GM12878 (cell line): ENCODE results near the gene IGFBP2. TPM values are rescaled to one million over a fixed set of nuclear protein-coding genes. Genes with fewer than 3 reads are reported as not detected.

Source experiments
- BCL3 ChIP-seq: IDR thresholded peaks from 2 replicates; pipeline ENCODE4 v1.6.1; 2011; ENCODE audit warnings: borderline replicate concordance, low read depth, mild to moderate bottlenecking, moderate library complexity, low read length; ENCODE audit not compliant: insufficient read depth, poor library complexity, severe bottlenecking
- BHLHE40 ChIP-seq, 2 experiments: fragments of 450-650 bp in 1 of 2; IDR thresholded peaks; 2 replicates each; pipeline ENCODE4 v1.6.1; 2011 to 2017; ENCODE audit warnings: low read depth in 2 of 2, borderline replicate concordance in 1 of 2, improper control_type of control experiment in 1 of 2, low read length in 1 of 2, mild to moderate bottlenecking in 1 of 2
- BMI1 ChIP-seq: fragments of 450-650 bp; IDR thresholded peaks from 2 replicates; pipeline ENCODE4 v1.6.1; 2016; ENCODE audit warnings: mild to moderate bottlenecking, moderate library complexity, borderline replicate concordance
- HDGF ChIP-seq: fragments of 450-650 bp; IDR thresholded peaks from 2 replicates; pipeline ENCODE4 v1.6.1; 2016; ENCODE audit warnings: antibody characterized with exemption
- MEF2B ChIP-seq: fragments of 450-650 bp; IDR thresholded peaks from 2 replicates; pipeline ENCODE4 v1.6.1; 2018; ENCODE audit warnings: mild to moderate bottlenecking, moderate library complexity; ENCODE audit not compliant: partially characterized antibody, poor library complexity, severe bottlenecking
- MLLT1 ChIP-seq: fragments of 450-650 bp; IDR thresholded peaks from 2 replicates; pipeline ENCODE4 v1.6.1; 2016; ENCODE audit warnings: mild to moderate bottlenecking
- PKNOX1 ChIP-seq: fragments of 450-650 bp; IDR thresholded peaks from 2 replicates; pipeline ENCODE4 v1.6.1; 2016; ENCODE audit warnings: mild to moderate bottlenecking
- PRDM15 ChIP-seq: fragments of 450-650 bp; formaldehyde crosslinking; IDR thresholded peaks from 2 replicates; pipeline ENCODE4 v1.4.0; 2020; ENCODE audit warnings: mild to moderate bottlenecking, moderate library complexity
- RAD21 ChIP-seq: IDR thresholded peaks from 2 replicates; pipeline ENCODE4 v1.6.1; 2011; ENCODE audit warnings: mild to moderate bottlenecking, low read depth, low read length, moderate library complexity; ENCODE audit not compliant: insufficient read depth
- RAD51 ChIP-seq: fragments of 450-650 bp; IDR thresholded peaks from 2 replicates; pipeline ENCODE4 v1.6.1; 2016; ENCODE audit warnings: moderate library complexity, mild to moderate bottlenecking, inconsistent platforms
- RELB ChIP-seq: fragments of 450-650 bp; IDR thresholded peaks from 2 replicates; pipeline ENCODE4 v1.6.1; 2017; ENCODE audit warnings: low read depth, mild to moderate bottlenecking, moderate library complexity
- RUNX3 ChIP-seq: IDR thresholded peaks from 2 replicates; pipeline ENCODE4 v1.6.1; 2012; ENCODE audit warnings: low read length, inconsistent platforms
- ZNF687 ChIP-seq: fragments of 450-650 bp; IDR thresholded peaks from 2 replicates; pipeline ENCODE4 v1.6.1; 2017; ENCODE audit warnings: mild to moderate bottlenecking, moderate library complexity
- polyA plus RNA-seq, 11 experiments: library from polyadenylated mRNA; depleted of rRNA in 4 of 11; unstranded in 6 of 11; stranded (reverse) in 5 of 11; fragments of >200 nt; fragmentation: Nextera tagmentation in 4 of 11; fragmentation: Illumina TruSeq in 1 of 11; extraction: Ambion mirVana in 4 of 11; extraction: Trizol in 1 of 11; gene quantifications; 1 replicate in 1 of 11; 2 replicates in 10 of 11; pipeline versions ENCODE4 v1.2.1 to v1.2.3, GENCODE V29; 2011 to 2016; ENCODE audit warnings: inconsistent platforms in 2 of 11, missing spikeins in 2 of 11, low read depth in 1 of 11
- total RNA-seq, 4 experiments: library from RNA; depleted of rRNA in 3 of 4; stranded (reverse); fragments of >200 nt in 3 of 4; fragmentation: Illumina TruSeq in 1 of 4; extraction: Trizol in 1 of 4; gene quantifications; 2 replicates each; pipeline versions ENCODE4 v1.2.1 to v1.2.3, GENCODE V29; 2013 to 2021

IGFBP2 gene
- total and polyA plus RNA-seq, 10 of the 15 experiments (the other 5 are each of a cell fraction or from before 2014, with no cell fraction given) = 0.11 to 1.5 (median 0.38) TPM; not detected in 5

GRCh38 chr2:216664593-216665034 lies 31.4 kb downstream of the IGFBP2 start (continued):
- peak; percentile 38; the same call in 1 of the 2 replicates for TF ChIP-seq RUNX3
- no peak for TF ChIP-seq ZNF687
- no peak for TF ChIP-seq HDGF
- TF ChIP-seq BHLHE40 (IDR thresholded peaks at IDR 0.05; ENCODE audit: borderline replicate concordance in 1 of 2, low read depth in 2 of 2, low read length in 1 of 2) = peak in 1 of 2 experiments; percentile 13; a peak in 1 of 4 replicates
- peak; percentile 50 for TF ChIP-seq RAD21
- TF ChIP-seq PKNOX1 = no peak
- TF ChIP-seq BMI1 = no peak
- TF ChIP-seq BCL3 = no peak
- peak; percentile 75 for TF ChIP-seq MEF2B
- no peak for TF ChIP-seq PRDM15
- no peak for TF ChIP-seq RAD51
- TF ChIP-seq MLLT1 = 0 out of 2 replicates have a peak, but pooled peaks have one; percentile 25
- no peak for TF ChIP-seq RELB
- TF ChIP-seq, all 136 proteins: peak for 8
